Nephron progenitor cell (in vitro differentiated cells): ENCODE results near the gene DLGAP5.

Experiments
- DNase-seq: peaks from one replicate; pipeline ENCODE4 v3.0.0; 2021
- H3K27ac Mint-ChIP-seq: 2 replicates; pipeline ENCODE4 v1.8.0; 2021; ENCODE audit warnings: mild to moderate bottlenecking, moderate library complexity, mixed read lengths
- H3K27me3 Mint-ChIP-seq: 2 replicates; pipeline ENCODE4 v1.8.0; 2021; ENCODE audit warnings: mild to moderate bottlenecking, low read depth, mixed read lengths; ENCODE audit not compliant: poor library complexity
- H3K36me3 Mint-ChIP-seq: 2 replicates; pipeline ENCODE4 v1.8.0; 2021; ENCODE audit warnings: low read depth, mixed read lengths
- H3K4me1 Mint-ChIP-seq: 2 replicates; pipeline ENCODE4 v1.8.0; 2021; ENCODE audit warnings: mixed read lengths
- H3K4me3 Mint-ChIP-seq: 2 replicates; pipeline ENCODE4 v1.8.0; 2021; ENCODE audit warnings: mild to moderate bottlenecking, moderate library complexity, mixed read lengths
- H3K9me3 Mint-ChIP-seq: 2 replicates; pipeline ENCODE4 v1.8.0; 2021; ENCODE audit warnings: mild to moderate bottlenecking, moderate library complexity, mixed read lengths
- CTCF ChIP-seq: fragments of 200-600 bp; sonication (generic); IDR thresholded peaks from 2 replicates; pipeline ENCODE4 v1.5.0; 2021; ENCODE audit warnings: antibody characterized with exemption

Gene DLGAP5

GRCh38 chr14:55115460-55115859, 75.9 kb downstream of the DLGAP5 start:
- Mint-ChIP-seq H3K36me3 (no peaks in the 10 kb centered on the region), H3K4me1 (peaks cover 18% of the 10 kb centered on the region)
- TF ChIP-seq CTCF = no peak

GRCh38 chr14:55114720-55115119, 76.7 kb downstream of the DLGAP5 start:
- no peak for DNase-seq
- no peak for TF ChIP-seq CTCF
- H3K4me3 Mint-ChIP-seq = no peak overlapping the region
- peaks cover 18% of the 10 kb centered on the region for H3K4me1 Mint-ChIP-seq
- peaks cover 8% of the 10 kb centered on the region for H3K27me3 Mint-ChIP-seq
- no peaks in the 10 kb centered on the region for H3K9me3 Mint-ChIP-seq
- no peaks in the 10 kb centered on the region for H3K36me3 Mint-ChIP-seq
- no peak overlapping the region for H3K27ac Mint-ChIP-seq

More at GRCh38 chr14:55115460-55115859, 75.9 kb downstream of the DLGAP5 start:
- H3K4me3 Mint-ChIP-seq = no peak overlapping the region
- no peak for DNase-seq
- H3K27ac Mint-ChIP-seq = no peak overlapping the region
- peaks cover 8% of the 10 kb centered on the region for H3K27me3 Mint-ChIP-seq
- H3K9me3 Mint-ChIP-seq = no peaks in the 10 kb centered on the region

GRCh38 chr14:55111122-55111708, 80.2 kb downstream of the DLGAP5 start:
- TF ChIP-seq CTCF = no peak
- no peak for DNase-seq
- Mint-ChIP-seq H3K9me3 (peaks cover 4% of the 10 kb centered on the region), H3K27me3 (peaks cover 14% of the 10 kb centered on the region), H3K27ac (no peak overlapping the region), H3K4me3 (no peak overlapping the region), H3K36me3 (no peaks in the 10 kb centered on the region), H3K4me1 (peaks cover 21% of the 10 kb centered on the region)

- no peak for TF ChIP-seq CTCF
Observed at GRCh38 chr14:55109836-55110235, 81.5 kb downstream of the DLGAP5 start.

GRCh38 chr14:55107766-55108554, 83.4 kb downstream of the DLGAP5 start:
- DNase-seq = no peak
- Mint-ChIP-seq H3K4me3 (no peak overlapping the region), H3K4me1 (peaks cover 23% of the 10 kb centered on the region), H3K36me3 (peaks cover 7% of the 10 kb centered on the region), H3K27ac (peak overlapping the region; percentile 33), H3K9me3 (peaks cover 19% of the 10 kb centered on the region), H3K27me3 (peaks cover 17% of the 10 kb centered on the region)
- TF ChIP-seq CTCF = no peak

More at GRCh38 chr14:55109836-55110235, 81.5 kb downstream of the DLGAP5 start:
- peaks cover 10% of the 10 kb centered on the region for H3K4me1 Mint-ChIP-seq
- DNase-seq = no peak
- H3K9me3 Mint-ChIP-seq = peaks cover 7% of the 10 kb centered on the region
- H3K27ac Mint-ChIP-seq = no peak overlapping the region
- peaks cover 14% of the 10 kb centered on the region for H3K27me3 Mint-ChIP-seq
- no peak overlapping the region for H3K4me3 Mint-ChIP-seq
- H3K36me3 Mint-ChIP-seq = no peaks in the 10 kb centered on the region

- Mint-ChIP-seq H3K27me3 (peaks cover 9% of the 10 kb centered on the region), H3K36me3 (peaks cover 7% of the 10 kb centered on the region), H3K9me3 (peaks cover 19% of the 10 kb centered on the region), H3K4me1 (peaks cover 33% of the 10 kb centered on the region), H3K4me3 (no peak overlapping the region), H3K27ac (no peak overlapping the region)
- no peak for DNase-seq
- no peak for TF ChIP-seq CTCF
Observed at GRCh38 chr14:55105991-55106390, 85.4 kb downstream of the DLGAP5 start.
